B cell (primary cell): ENCODE results near the gene SSTR1.

ENCODE experiments used
- CTCF ChIP-seq: fragments of 200-600 bp; IDR thresholded peaks from one replicate; pipeline ENCODE4 v1.8.0; 2022; ENCODE audit warnings: antibody characterized with exemption, mild to moderate bottlenecking
- EZH2 ChIP-seq: IDR thresholded peaks from 2 replicates; pipeline ENCODE4 v1.6.1; 2012; ENCODE audit warnings: borderline replicate concordance, low read depth, mild to moderate bottlenecking, moderate library complexity, low read length; ENCODE audit not compliant: insufficient read depth, poor library complexity, severe bottlenecking

GRCh38 chr14:38254571-38255407, 47.1 kb downstream of the SSTR1 start:
- TF ChIP-seq CTCF (no peak), EZH2 (no peak)
